Measurements from ENCODE around the gene DAB2IP. TPM values are rescaled to one million over a fixed set of nuclear protein-coding genes. Genes with fewer than 3 reads are reported as not detected.

DAB2IP gene
- total RNA-seq, 1 experiment from 2014 or later: 31.0 TPM

GRCh38 chr9:121809356-121810050 lies 158.1 kb downstream of the DAB2IP start:
- no peaks in the 10 kb centered on the region for H3K27me3 ChIP-seq (ENCODE audit: insufficient read depth, low read length)
- ATAC-seq (no peak), DNase-seq (ENCODE audit: low read depth, low spot score) (no peak)
- CTCF ChIA-PET: no interaction called here
- no peak overlapping the region for H3K4me3 ChIP-seq (replicated peaks in 1 of 2; ENCODE audit: low read depth in 1 of 2, low read length in 2 of 2)
- no peaks in the 10 kb centered on the region for H3K4me1 ChIP-seq (ENCODE audit: control insufficient read depth in 1 of 2, insufficient read depth in 2 of 2, low read length in 2 of 2)
- no peak overlapping the region for H2AFZ ChIP-seq (ENCODE audit: low read depth, low read length, poor library complexity, severe bottlenecking)
- H3K27ac ChIP-seq (ENCODE audit: low read depth, low read length): no peak overlapping the region
- no peaks in the 10 kb centered on the region for H3K9me2 ChIP-seq (ENCODE audit: insufficient read depth)
- RAD21 ChIA-PET (ENCODE audit: low non-redundant PET in 1 of 2, low total read pairs in 2 of 2, uncharacterized antibody in 2 of 2, unreplicated experiment in 2 of 2): no interaction called here
- no peaks in the 10 kb centered on the region for H3K9me3 ChIP-seq (ENCODE audit: control insufficient read depth in 1 of 2, insufficient read depth in 1 of 2, low read depth in 1 of 2, low read length in 2 of 2)
- no peaks in the 10 kb centered on the region for H4K20me1 ChIP-seq (ENCODE audit: insufficient read depth)
- TF ChIP-seq EZH2 (IDR thresholded peaks at IDR 0.05): no peak
- TF ChIP-seq CBX3 (IDR thresholded peaks at IDR 0.05; ENCODE audit: low read depth): no peak
- no peak for TF ChIP-seq MAX (IDR thresholded peaks at IDR 0.05)
- no peak for TF ChIP-seq ZFX (IDR thresholded peaks at IDR 0.05)
- no peak for TF ChIP-seq SIN3A (IDR thresholded peaks at IDR 0.05; ENCODE audit: low read depth)
- no peak for TF ChIP-seq ELF1 (IDR thresholded peaks at IDR 0.05; ENCODE audit: borderline replicate concordance, low read depth)
- TF ChIP-seq POLR2A (IDR thresholded peaks at IDR 0.05; ENCODE audit: borderline replicate concordance, extremely low read depth, insufficient read depth, insufficient read length): no peak
- TF ChIP-seq JUND (IDR thresholded peaks at IDR 0.05): no peak
- TF ChIP-seq, protein P1, sequence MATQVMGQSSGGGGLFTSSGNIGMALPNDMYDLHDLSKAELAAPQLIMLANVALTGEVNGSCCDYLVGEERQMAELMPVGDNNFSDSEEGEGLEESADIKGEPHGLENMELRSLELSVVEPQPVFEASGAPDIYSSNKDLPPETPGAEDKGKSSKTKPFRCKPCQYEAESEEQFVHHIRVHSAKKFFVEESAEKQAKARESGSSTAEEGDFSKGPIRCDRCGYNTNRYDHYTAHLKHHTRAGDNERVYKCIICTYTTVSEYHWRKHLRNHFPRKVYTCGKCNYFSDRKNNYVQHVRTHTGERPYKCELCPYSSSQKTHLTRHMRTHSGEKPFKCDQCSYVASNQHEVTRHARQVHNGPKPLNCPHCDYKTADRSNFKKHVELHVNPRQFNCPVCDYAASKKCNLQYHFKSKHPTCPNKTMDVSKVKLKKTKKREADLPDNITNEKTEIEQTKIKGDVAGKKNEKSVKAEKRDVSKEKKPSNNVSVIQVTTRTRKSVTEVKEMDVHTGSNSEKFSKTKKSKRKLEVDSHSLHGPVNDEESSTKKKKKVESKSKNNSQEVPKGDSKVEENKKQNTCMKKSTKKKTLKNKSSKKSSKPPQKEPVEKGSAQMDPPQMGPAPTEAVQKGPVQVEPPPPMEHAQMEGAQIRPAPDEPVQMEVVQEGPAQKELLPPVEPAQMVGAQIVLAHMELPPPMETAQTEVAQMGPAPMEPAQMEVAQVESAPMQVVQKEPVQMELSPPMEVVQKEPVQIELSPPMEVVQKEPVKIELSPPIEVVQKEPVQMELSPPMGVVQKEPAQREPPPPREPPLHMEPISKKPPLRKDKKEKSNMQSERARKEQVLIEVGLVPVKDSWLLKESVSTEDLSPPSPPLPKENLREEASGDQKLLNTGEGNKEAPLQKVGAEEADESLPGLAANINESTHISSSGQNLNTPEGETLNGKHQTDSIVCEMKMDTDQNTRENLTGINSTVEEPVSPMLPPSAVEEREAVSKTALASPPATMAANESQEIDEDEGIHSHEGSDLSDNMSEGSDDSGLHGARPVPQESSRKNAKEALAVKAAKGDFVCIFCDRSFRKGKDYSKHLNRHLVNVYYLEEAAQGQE (IDR thresholded peaks at IDR 0.05; ENCODE audit: low read depth): no peak
- no peaks in the 10 kb centered on the region for H3K36me3 ChIP-seq (ENCODE audit: control insufficient read depth in 1 of 2, insufficient read depth in 2 of 2, low read length in 2 of 2)
- BruUV-seq (replicated peaks): no TSS peak
- no peak overlapping the region for H3K9ac ChIP-seq (ENCODE audit: low read length)
- no peaks in the 10 kb centered on the region for H3K79me2 ChIP-seq (ENCODE audit: insufficient read depth, low read length)
- H3K4me2 ChIP-seq (ENCODE audit: low read length): no peak overlapping the region
- intact Hi-C loops (cut with micrococcal nuclease): no loop called here
- POLR2A ChIA-PET: no interaction called here

All from HCT116 (cell line).